GM10248 (cell line): ENCODE measurements around the gene PRG2.

ENCODE experiments used
- CTCF ChIA-PET: fragments of 300-600 bp; sonication (Branson Sonifier 250); formaldehyde crosslinking; extraction: SDS; loops from one replicate; lab custom pipeline; 2021; ENCODE audit warnings: antibody characterized with exemption; lab: Yijun Ruan, JAX
- POLR2A ChIA-PET: fragments of 350-650 bp; sonication (Branson Sonifier 250); formaldehyde crosslinking; extraction: SDS; loops from one replicate; lab custom pipeline; 2020; ENCODE audit warnings: antibody characterized with exemption; lab: Yijun Ruan, JAX
- DNase-seq: peaks from one replicate; pipeline ENCODE4 v3.0.0; 2012; ENCODE audit errors: extremely low spot score
- TF ChIP-seq, protein P1 (sequence below): IDR thresholded peaks from 2 replicates; pipeline ENCODE4 v1.5.1; 2012; ENCODE audit warnings: mild to moderate bottlenecking, low read depth; ENCODE audit errors: extremely low read depth, missing control alignments, control extremely low read depth

PRG2 gene

DNA sequence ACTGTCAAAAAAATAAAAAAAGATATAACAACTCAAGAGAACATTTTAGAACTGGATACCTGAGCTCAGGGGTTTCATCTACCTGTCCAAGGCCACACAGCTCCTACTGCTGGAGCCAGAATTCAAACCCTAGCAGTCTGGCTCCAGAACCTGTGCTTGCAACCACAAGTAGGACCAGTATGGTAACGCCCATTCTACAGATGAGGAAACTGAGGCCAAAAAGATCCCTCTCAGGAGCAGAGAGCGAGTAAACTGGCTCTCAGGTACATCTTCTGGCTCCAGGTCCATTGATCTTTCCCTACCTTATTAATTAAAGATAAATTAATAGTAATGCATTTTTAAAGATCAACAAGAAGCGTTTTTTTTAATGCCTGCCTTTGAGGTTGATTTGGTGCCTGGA, 33.1 kb downstream of the PRG2 start:
- no peak for DNase-seq
- ChIA-PET CTCF (interaction anchor here (1.1 to 6.2 kb wide), 5 partner anchors 9 to 211 kb away, joined by 3 to 32 read pairs (median 4); partner anchors contain the start of genes P2RX3 and UBE2L6), POLR2A (interaction anchor here (0.5 kb wide), 1 partner anchor 44 kb away, joined by 5 read pairs; no protein-coding TSS in a partner anchor)
- TF ChIP-seq, protein P1, sequence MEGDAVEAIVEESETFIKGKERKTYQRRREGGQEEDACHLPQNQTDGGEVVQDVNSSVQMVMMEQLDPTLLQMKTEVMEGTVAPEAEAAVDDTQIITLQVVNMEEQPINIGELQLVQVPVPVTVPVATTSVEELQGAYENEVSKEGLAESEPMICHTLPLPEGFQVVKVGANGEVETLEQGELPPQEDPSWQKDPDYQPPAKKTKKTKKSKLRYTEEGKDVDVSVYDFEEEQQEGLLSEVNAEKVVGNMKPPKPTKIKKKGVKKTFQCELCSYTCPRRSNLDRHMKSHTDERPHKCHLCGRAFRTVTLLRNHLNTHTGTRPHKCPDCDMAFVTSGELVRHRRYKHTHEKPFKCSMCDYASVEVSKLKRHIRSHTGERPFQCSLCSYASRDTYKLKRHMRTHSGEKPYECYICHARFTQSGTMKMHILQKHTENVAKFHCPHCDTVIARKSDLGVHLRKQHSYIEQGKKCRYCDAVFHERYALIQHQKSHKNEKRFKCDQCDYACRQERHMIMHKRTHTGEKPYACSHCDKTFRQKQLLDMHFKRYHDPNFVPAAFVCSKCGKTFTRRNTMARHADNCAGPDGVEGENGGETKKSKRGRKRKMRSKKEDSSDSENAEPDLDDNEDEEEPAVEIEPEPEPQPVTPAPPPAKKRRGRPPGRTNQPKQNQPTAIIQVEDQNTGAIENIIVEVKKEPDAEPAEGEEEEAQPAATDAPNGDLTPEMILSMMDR: no peak

DNA sequence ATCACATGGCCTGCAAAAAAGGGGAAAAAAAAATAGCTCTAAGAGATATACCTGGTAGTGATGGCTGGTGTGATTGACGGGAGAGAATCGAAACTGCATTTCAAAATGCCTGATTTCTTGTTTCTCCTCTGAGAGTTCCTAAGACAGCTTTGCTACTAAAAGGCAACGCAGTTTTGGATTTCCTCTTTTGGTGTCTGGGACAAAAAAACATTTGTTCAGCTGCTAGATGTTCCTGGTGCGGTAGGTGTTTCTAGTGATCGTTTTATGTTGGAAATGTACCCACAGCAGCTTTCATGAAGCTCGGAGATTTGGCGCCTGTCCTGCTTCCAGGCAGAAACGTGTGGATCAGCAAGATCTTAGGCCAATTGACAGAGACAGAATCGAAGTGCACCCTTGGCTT, 34.2 kb downstream of the PRG2 start:
- TF ChIP-seq, protein P1: no peak
- CTCF ChIA-PET: interaction anchor here (1.7 to 6.2 kb wide), 2 partner anchors 9 to 12 kb away, joined by 4 to 32 read pairs; no protein-coding TSS in a partner anchor
- POLR2A ChIA-PET: interaction anchor here (0.8 kb wide), 1 partner anchor 23 kb away, joined by 3 read pairs; no protein-coding TSS in a partner anchor
- no peak for DNase-seq

- TF ChIP-seq, protein P1: no peak
- CTCF ChIA-PET: interaction anchor here (1.0 kb wide), 1 partner anchor 9 kb away, joined by 3 read pairs; no protein-coding TSS in a partner anchor
- POLR2A ChIA-PET: no interaction called here
- DNase-seq: no peak
Observed at GRCh38 chr11:57354699-57355098, 35.8 kb downstream of the PRG2 start.

DNA sequence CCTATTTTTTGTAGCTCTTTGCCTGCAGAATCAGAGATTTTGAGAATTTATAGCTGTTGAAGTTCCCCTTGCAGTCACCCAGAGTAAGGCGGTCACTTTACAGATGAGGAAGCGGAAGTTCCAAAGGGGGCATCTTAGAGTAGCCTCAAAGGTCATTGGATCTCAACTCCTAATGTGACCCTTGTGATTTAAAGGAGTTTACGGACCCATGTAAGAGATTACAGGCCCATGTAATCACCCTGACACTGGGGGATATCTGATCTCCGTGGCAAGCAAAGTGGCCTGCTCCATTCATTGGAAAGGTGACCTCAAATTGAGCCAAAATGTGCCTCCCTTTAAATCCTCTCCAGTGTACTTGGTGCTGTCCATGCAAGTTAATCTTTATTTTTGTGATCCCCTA, 36.6 kb downstream of the PRG2 start:
- POLR2A ChIA-PET: no interaction called here
- CTCF ChIA-PET: interaction anchor here (1.2 to 2.5 kb wide), 6 partner anchors 8 to 175 kb away, joined by 3 to 13 read pairs (median 6); partner anchors contain the start of gene P2RX3
- TF ChIP-seq, protein P1: no peak

GRCh38 chr11:57353446-57353845, 37.0 kb downstream of the PRG2 start:
- CTCF ChIA-PET: interaction anchor here (0.7 to 2.5 kb wide), 9 partner anchors 9 to 176 kb away, joined by 3 to 13 read pairs (median 5); partner anchors contain the start of gene P2RX3
- POLR2A ChIA-PET: no interaction called here

More for the DNA sequence above, 36.6 kb downstream of the PRG2 start:
- no peak for DNase-seq

GRCh38 chr11:57353036-57353435, 37.4 kb downstream of the PRG2 start:
- no peak for DNase-seq
- TF ChIP-seq, protein P1: no peak
- POLR2A ChIA-PET: no interaction called here
- CTCF ChIA-PET: interaction anchor here (0.7 to 2.5 kb wide), 11 partner anchors 9 to 292 kb away, joined by 3 to 13 read pairs (median 5); partner anchors contain the start of gene P2RX3

More at GRCh38 chr11:57353446-57353845, 37.0 kb downstream of the PRG2 start:
- TF ChIP-seq, protein P1: no peak
- DNase-seq: no peak
